Stromal cell of bone marrow (primary cell): ENCODE results near the gene HLA-DMB.
A peak's percentile ranks its signal among the peaks of the same experiment; 100 is the strongest.

ENCODE experiments used
- DNase-seq: peaks from one replicate; pipeline ENCODE4 v3.0.0-alpha.2; 2012; ENCODE audit warnings: low read depth

HLA-DMB gene

DNA sequence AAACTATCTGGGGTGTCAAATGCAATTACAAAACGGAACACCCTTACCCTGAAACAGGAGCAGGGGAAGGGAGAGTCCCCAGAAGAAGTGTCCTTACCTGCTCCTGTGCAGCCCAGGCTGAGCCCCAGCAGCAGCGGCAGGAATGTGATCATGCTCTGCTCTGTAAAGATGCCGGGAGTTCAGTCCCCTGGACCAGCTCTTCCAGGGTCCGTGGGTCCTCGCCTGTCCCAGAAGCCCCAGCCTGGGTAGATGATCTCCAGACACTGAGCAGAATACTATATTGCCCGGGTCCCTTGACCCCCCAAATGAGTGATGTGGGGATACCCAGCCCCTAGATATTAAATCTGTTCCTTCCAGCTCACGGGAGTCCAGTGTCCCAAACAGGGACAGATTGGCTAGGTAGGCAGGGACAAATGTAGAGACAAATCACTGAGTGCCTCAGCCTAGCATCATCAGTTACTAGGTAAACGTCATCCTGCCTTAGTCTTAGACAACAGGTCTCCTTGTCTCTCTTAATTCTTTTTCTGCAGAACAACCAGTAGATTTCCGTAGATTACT lies at the start of gene HLA-DMB:
Gene HLA-DMB, minus strand, starts transcription at position 373 of the 558 bp plus-strand sequence. Its CDS starts 221 bp downstream, at position 152.
- DNase-seq: peak; percentile 75

DNA sequence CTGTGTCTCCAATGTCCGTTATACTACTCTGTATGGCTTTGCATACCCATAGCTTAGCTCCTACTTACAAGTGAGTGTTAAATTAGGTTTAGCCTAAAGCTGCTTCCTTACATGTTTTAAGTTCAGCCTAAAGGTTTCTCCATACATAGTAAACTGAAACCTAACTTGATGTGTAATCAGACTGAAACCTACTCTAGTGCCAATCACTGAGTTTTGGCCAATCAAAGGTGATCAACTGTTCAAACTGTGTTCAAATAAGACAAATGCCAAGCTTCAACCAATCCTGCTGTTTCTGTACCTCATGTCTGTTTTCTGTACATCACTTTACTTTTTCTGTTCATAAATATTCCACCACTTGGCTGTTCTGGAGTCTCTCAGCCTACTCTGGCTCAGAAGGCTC lies 48.5 kb upstream of the HLA-DMB start:
- no peak for DNase-seq

DNA sequence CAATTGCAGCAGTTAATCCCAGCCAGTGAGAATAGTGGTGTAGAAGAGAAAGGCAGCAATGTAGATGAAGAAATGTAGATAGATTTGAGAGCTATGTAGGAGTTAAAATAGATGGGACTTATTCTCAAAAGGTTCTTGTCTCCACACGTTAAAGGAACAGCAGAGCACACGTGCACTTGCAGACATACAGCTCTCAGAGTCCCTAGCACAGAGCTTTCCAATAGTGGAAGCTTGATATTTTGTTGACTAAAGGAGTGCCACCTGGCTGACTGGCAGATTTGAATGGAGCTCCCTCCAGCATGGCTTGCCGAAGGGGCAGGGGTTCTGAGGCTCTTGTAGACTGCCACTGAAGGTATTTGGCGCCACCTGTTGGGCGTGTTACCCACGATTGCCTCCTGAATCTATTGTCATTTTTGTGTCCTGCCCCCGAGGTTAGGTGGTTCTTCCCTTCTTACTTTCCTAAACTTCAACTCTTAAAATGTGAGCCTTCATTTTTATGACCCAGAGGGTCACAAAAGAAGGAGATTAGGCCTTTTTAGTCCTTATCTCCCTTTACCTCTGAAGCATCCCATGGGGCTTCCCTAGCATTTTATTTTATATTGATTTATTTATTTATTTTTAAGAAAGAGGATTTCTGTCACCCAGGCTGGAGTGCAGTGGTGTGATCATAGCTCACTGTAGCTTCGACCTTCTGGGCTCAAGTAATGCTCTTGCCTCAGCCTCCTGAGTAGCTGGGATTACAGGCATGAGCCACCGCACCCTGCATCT lies 44.0 kb upstream of the HLA-DMB start:
- peak; percentile 59 for DNase-seq

DNA sequence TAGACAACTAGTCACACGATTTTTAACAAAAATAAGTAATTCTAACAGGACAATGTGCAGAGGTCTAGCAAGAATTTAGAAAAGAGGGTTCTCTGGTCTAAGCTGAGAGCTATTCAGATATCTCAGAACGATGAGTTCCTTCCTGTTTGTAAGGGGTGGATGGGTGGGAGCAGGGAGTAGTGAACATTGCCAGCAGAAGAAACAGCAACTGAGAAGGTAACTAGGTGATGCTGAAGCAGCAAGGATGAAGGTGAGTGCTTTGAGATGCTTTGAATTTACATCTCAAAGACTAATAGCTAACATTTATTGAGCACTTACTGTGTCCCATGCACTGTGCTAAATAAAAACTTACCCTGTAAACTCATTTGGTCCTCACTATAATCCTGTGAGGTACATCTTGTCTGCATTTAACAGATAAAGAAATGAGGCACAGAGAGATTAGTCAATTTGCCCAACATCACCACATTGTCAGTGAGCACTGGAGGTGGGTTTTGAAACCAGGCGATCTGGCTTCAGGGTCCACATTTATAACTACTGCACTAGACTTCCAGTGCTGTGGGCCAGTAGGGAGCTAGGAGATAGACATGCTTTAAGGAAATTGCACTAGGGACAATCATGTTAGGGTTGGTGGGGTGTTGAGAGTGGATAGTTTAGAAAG lies 43.3 kb upstream of the HLA-DMB start:
- DNase-seq: no peak

DNA sequence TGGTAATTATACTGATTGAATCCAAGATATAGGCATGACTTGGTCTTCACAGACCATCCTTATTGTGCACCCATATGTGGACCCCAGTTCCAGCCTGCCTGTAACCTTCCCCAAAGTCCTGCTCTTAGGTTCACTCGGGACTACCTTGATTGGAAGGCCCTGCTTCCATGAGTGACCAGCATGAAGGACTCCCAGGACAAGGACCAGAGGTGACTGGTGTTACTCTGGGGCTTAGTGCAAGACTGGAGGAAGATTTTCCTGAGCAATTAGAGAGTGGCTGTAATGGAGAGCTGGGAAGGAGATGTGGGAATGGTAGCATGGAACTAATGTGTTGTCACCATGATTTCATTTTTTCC lies 42.6 kb upstream of the HLA-DMB start:
- DNase-seq: no peak

DNA sequence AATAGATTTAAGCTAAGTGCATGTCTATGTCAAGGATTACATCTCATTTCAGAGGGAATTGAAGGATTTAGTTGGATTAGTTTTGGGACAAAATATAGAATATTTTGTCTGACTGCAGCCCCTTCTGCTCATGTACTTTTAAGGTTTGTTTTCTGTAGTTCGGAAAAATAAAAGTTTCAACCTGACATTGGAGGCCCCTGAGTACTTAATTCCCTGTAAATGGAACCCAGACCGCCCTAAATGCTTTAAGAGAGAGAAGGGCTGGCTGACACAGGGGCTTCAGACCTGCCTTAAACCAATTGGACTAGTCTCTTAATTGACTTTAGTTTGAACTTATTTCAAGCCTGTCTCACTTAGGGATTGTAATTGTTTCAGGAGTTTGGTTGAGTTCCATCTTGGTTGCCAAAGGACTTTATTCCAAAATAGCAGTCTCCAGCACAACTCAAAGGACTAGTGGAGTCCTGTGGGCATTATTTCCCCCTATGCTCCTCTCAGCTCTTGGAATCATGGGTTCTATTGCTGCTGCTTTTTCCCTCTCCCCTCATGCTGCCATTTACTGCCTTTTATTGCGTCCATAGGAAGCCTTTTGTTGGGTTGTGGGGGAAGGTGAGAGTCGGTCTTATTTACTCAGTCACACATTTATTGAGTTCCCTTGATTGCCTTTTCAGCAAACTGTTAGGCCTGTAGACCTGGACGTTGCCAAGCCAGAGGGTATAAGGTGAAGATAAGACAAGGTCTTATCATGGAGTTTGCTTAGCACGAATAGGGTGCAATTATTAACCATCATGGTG lies 42.1 kb upstream of the HLA-DMB start:
- no peak for DNase-seq

DNA sequence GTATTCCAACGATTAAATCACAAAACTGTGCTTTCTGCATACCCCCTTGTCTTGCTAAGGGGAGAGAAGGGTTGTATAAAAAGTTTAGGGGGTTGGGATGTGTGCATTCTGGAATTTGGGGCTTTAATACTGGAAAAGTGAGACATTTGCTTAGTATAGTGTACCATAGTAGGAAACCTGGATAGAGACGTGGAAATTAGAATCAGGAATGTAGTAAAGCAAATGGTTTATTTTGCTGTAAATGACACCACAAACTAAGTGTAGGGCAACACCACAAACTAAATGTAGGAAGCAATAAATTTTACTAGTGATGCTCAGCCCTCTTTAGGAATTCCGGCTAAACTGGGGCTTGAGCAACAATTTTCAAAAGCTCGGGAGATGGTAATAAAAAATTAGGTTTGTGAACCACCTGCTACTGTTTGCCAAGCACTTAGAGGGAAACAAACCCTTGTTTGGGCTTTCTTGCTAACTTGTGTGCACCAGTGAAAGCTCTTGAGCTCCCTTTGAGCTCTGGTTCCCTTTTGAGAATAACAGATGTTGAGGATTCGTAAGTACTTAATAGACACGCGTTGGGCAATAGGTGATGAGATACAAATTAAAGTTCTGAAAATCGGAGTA lies 41.4 kb upstream of the HLA-DMB start:
- no peak for DNase-seq

DNA sequence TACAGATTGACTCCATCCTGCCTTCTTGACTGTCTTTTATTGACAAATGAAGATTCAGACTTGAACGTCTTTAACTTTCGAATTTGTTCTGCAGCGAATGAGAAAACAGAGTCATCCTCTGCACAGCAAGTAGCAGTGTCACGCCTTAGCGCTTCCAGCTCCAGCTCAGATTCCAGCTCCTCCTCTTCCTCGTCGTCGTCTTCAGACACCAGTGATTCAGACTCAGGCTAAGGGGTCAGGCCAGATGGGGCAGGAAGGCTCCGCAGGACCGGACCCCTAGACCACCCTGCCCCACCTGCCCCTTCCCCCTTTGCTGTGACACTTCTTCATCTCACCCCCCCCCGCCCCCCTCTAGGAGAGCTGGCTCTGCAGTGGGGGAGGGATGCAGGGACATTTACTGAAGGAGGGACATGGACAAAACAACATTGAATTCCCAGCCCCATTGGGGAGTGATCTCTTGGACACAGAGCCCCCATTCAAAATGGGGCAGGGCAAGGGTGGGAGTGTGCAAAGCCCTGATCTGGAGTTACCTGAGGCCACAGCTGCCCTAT lies 39.7 kb upstream of the HLA-DMB start:
- DNase-seq: no peak

DNA sequence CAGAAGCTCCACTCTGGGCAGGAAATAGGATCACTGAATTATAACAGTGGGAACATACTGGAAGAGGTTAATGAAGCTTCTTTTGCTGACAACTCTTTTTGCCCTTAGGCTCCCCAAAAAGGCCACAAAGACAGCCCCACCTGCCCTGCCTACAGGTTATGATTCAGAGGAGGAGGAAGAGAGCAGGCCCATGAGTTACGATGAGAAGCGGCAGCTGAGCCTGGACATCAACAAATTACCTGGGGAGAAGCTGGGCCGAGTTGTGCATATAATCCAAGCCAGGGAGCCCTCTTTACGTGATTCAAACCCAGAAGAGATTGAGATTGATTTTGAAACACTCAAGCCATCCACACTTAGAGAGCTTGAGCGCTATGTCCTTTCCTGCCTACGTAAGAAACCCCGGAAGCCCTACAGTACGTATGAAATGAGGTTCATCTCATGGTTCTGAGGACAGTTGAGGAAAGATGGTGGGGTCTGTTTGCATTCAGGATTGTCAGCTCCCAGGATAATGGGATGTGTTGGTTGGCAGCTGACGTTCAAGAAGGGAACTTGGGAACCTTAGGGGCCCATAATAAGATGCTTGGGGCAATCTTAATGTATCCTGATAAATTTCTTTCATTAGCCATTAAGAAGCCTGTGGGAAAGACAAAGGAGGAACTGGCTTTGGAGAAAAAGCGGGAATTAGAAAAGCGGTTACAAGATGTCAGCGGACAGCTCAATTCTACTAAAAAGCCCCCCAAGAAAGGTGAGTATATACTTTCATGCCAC lies 39.1 kb upstream of the HLA-DMB start:
- no peak for DNase-seq

DNA sequence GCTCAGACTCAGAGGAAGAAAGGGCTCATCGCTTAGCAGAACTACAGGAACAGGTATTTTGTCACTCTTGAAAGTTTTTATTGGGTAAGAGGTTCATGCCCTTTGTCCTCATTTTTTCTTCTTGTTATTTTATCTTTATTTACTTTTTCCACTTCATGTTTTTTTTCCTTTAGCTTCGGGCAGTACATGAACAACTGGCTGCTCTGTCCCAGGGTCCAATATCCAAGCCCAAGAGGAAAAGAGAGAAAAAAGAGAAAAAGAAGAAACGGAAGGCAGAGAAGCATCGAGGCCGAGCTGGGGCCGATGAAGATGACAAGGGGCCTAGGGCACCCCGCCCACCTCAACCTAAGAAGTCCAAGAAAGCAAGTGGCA lies 37.1 kb upstream of the HLA-DMB start:
- DNase-seq: no peak

DNA sequence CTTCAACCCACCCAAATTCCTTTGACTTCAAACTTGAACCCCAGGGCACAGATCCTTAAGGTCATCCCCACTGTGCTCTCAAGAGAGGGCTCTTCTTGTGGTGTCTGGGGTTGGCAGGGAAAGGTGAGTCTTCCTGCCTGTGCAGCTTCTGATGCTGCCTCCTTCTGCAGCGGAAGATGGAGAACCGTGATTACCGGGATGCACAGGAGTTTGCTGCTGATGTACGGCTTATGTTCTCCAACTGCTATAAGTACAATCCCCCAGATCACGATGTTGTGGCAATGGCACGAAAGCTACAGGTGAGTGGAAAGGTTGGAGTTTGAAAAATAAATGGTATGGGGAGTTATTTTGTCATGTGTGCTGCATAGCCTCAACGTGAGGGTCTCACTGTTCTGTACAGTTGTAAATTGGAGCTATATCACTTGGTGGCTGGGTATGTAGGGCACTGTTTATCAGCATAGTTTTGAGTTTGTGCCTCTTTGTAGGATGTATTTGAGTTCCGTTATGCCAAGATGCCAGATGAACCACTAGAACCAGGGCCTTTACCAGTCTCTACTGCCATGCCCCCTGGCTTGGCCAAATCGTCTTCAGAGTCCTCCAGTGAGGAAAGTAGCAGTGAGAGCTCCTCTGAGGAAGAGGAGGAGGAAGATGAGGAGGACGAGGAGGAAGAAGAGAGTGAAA lies 36.6 kb upstream of the HLA-DMB start:
- no peak for DNase-seq

DNA sequence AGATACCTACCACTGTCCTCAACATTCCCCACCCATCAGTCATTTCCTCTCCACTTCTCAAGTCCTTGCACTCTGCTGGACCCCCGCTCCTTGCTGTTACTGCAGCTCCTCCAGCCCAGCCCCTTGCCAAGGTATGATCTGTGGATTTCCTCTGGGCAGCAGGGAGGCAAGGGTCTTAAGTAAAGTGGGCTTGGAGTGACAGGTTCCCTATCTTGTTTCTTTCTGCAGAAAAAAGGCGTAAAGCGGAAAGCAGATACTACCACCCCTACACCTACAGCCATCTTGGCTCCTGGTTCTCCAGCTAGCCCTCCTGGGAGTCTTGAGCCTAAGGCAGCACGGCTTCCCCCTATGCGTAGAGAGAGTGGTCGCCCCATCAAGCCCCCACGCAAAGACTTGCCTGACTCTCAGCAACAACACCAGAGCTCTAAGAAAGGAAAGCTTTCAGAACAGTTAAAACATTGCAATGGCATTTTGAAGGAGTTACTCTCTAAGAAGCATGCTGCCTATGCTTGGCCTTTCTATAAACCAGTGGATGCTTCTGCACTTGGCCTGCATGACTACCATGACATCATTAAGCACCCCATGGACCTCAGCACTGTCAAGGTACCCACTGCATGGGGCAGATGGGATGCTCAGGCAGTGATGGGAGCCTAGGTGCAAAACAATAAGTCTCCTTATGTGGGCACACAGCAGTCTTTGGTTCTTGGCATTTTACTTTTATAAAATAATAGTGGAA lies 35.7 kb upstream of the HLA-DMB start:
- no peak for DNase-seq

DNA sequence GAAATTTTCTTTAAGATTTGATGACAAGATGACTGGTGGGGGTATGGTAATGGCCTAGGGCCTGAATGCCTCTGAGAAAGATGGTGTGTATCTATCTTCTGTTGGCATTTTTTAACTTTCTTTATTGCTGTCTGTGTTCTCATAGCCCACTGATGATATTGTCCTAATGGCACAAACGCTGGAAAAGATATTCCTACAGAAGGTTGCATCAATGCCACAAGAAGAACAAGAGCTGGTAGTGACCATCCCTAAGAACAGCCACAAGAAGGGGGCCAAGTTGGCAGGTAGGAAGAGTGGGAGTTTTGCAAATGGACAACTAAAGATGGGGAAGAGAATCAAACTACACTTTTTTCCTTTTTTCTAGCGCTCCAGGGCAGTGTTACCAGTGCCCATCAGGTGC lies 35.1 kb upstream of the HLA-DMB start:
- DNase-seq: no peak

DNA sequence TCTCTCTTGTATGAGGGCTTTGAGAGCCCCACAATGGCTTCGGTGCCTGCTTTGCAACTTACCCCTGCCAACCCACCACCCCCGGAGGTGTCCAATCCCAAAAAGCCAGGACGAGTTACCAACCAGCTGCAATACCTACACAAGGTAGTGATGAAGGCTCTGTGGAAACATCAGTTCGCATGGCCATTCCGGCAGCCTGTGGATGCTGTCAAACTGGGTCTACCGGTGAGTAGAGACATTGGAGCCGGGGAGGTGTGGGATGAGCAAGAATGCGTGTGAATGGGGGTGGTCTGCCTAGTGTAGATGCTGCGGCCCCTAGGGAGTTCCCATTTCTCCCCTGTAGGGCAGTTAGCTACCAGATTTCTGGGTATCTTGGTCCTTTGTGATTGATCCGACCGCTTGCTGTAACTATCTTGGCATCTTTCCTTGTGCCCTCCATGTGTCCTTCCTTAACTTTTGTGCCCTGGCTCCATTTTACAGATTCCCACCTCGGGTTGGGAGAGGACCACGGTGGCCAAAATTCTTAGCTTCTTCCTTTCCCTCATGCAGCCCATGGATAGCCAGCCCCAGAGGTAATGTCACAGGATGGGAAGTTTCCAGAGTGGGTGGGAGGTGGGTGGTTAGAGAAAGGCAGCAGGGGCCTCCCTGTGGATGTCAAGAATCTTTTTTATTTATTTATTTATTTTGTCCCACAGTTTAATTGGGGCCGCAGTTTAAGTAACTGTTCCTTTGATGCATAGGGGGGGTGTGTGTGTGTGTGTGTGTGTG lies 33.9 kb upstream of the HLA-DMB start:
- DNase-seq: no peak

DNA sequence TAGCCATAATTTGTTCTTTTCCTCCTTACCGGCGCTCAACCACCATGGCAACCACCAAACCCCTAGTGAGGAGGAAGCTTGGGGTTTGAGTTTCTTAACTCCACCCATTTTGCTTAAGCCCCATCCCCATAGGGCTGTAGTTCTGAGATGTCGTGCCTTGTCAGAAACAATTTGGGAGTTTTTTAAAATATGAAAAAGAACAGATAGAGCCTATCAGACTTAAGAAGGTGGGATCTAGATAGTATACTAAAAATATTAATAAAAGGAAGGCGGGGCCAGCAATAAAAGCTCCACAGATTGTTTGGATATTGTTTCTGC lies 33.1 kb upstream of the HLA-DMB start:
- peak; percentile 37 for DNase-seq

DNA sequence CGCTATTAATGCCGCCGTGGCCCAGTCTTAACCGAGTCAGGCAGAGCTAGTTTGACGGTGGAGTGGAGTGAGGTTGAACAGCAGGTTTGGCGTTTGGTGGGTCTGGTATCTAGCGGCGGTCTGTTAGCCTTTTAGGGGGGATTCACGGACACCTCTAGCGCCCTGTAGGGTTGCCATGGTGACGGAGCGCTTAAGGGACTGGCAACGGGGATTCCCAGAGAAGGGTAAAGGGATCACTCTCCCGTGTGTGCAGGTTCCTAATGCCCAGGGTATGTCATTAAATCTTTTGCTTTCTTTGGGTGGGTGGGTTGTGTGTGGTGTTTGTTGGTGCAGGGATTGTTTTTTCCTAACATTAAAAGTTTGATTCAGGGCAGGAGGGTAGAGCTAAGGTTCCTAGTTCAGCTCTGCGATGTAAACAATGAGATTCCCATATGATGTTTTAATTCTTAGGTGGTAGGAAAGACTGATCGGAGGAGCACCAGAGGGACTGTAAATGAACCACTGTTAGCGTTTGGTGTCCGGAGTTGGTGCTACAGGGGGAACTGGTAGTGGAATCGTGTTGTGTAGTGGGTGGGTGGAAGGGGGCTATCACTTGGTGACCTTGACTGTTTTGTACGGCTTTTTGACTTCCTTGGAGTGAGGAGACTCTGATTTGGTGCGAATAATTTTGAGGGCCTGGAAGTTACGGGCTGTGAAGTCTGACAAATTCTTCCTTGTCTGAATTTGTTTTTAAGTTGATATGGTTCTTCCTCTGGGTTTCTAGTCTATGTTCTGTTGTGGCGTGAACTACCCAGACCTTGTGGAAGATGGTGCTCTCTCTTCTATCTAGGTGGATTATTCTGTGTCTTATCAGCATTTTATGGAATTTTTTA lies 32.6 kb upstream of the HLA-DMB start:
- DNase-seq: no peak

DNA sequence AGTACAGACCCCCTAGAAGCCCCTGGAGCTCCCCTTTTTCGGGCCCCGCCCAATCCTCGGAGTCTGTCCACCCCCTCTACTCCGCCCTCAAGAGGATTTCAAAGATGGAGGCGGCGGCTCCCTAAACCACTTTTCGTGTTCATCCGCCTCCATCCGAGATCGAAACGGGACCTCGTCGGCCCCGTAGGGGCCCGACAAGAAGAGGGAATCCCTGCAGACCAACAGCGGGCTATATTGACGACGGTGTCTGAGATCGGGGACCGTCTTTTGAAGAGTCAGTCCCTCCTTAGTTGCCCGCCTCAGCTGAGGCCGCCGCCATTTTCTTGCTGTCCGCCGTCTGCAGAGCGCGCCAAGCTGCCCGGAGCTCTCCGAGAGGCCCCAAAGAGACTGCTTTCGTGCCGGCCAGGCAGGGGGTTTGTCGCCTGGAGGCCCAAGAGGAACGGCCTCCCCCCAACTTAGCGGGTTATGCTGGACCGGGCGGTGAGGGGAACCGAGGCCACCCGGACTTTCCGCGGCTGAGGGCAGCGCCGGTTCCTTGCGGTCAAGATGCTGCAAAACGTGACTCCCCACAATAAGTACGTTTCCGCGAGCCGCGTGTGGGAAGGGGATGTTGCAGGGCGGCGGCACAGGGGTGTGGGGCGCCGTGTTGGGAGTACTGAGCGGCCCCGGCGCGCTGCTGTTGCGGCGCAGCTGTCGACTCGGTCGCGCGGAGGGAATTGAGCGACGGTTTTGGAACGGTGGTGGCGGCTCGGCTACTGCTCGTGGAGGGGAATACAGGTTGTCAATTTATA lies 31.7 kb upstream of the HLA-DMB start:
- DNase-seq: no peak
